K562 (cell line): ENCODE results near the gene SLCO2A1. TPM values are rescaled to one million over a fixed set of nuclear protein-coding genes. Genes with fewer than 3 reads are reported as not detected.
A peak's percentile ranks its signal among the peaks of the same experiment; 100 is the strongest.

Experiments
- ARID3B ChIP-seq: fragments of 250-450 bp; sonication (Bioruptor Pico); IDR thresholded peaks from 2 replicates; pipeline ENCODE4 v1.4.0; 2020; ENCODE audit warnings: borderline replicate concordance
- CEBPB ChIP-seq: fragments of 450-650 bp; IDR thresholded peaks from 2 replicates; pipeline ENCODE4 v1.6.1; 2016; ENCODE audit warnings: missing genetic modification characterization, missing compliant biosample characterization
- CREB1 ChIP-seq, 2 experiments: sonication (generic) in 1 of 2; formaldehyde crosslinking in 1 of 2; IDR thresholded peaks; 2 replicates each; pipeline versions ENCODE4 v1.6.1 to v1.8.0; 2012 to 2022; ENCODE audit warnings: inconsistent platforms in 1 of 2, mild to moderate bottlenecking in 1 of 2, missing genetic modification reagents in 1 of 2, moderate library complexity in 1 of 2
- DACH1 ChIP-seq: fragments of 450-650 bp; IDR thresholded peaks from 2 replicates; pipeline ENCODE4 v1.6.1; 2018; ENCODE audit not compliant: partially characterized antibody
- FOXJ3 ChIP-seq: sonication (generic); formaldehyde crosslinking; IDR thresholded peaks from 2 replicates; pipeline ENCODE4 v1.4.0; 2020; ENCODE audit warnings: mild to moderate bottlenecking, missing genetic modification reagents
- FOXK1 ChIP-seq: sonication (generic); formaldehyde crosslinking; IDR thresholded peaks from 2 replicates; pipeline ENCODE4 v1.8.0; 2022; ENCODE audit warnings: missing genetic modification reagents, mild to moderate bottlenecking, borderline replicate concordance
- FUS ChIP-seq: fragments of 200-400 bp; formaldehyde crosslinking; optimal IDR thresholded peaks from 2 replicates; pipeline ENCODE3; 2017; ENCODE audit warnings: low read depth, low read length
- HDAC2 ChIP-seq: fragments of 450-650 bp; IDR thresholded peaks from 2 replicates; pipeline ENCODE4 v1.6.1; 2016; ENCODE audit warnings: mild to moderate bottlenecking
- HNRNPLL ChIP-seq: fragments of 200-400 bp; formaldehyde crosslinking; IDR thresholded peaks from 2 replicates; pipeline ENCODE4 v1.6.1; 2017; ENCODE audit warnings: low read length, low read depth, mild to moderate bottlenecking; ENCODE audit not compliant: poor library complexity, severe bottlenecking
- HOXB6 ChIP-seq: fragments of 250-450 bp; sonication (Bioruptor Pico); IDR thresholded peaks from 2 replicates; pipeline ENCODE4 v1.5.1; 2022; ENCODE audit warnings: mild to moderate bottlenecking, borderline replicate concordance
- KHSRP ChIP-seq: fragments of 450-650 bp; IDR thresholded peaks from 2 replicates; pipeline ENCODE4 v1.6.1; 2017
- MYNN ChIP-seq, 2 experiments: sonication (generic); formaldehyde crosslinking in 1 of 2; IDR thresholded peaks; 2 replicates each; pipeline versions ENCODE4 v1.5.0 to v1.6.1; 2016 to 2020; ENCODE audit warnings: antibody characterized with exemption in 1 of 2, missing genetic modification reagents in 1 of 2
- NCOR1 ChIP-seq: fragments of 450-650 bp; IDR thresholded peaks from 2 replicates; pipeline ENCODE4 v1.6.1; 2016; ENCODE audit warnings: mild to moderate bottlenecking, moderate library complexity
- NR3C1 ChIP-seq: sonication (generic); formaldehyde crosslinking; IDR thresholded peaks from 2 replicates; pipeline ENCODE4 v1.8.1; 2022; ENCODE audit warnings: missing genetic modification reagents
- OTX1 ChIP-seq: fragments of 450-650 bp; formaldehyde crosslinking; IDR thresholded peaks from 2 replicates; pipeline ENCODE4 v1.4.0; 2022; ENCODE audit warnings: mild to moderate bottlenecking
- RAD21 ChIP-seq, 2 experiments: fragments of 250-450 bp in 1 of 2; fragments of 450-650 bp in 1 of 2; sonication (Bioruptor Pico) in 1 of 2; formaldehyde crosslinking in 1 of 2; IDR thresholded peaks in 1 of 2; conservative IDR thresholded peaks in 1 of 2; 2 replicates each; pipeline versions ENCODE4 v1.4.0 to v1.8.0; 2020 to 2022; ENCODE audit warnings: mild to moderate bottlenecking in 2 of 2, moderate library complexity in 1 of 2
- TBL1XR1 ChIP-seq, 2 experiments: IDR thresholded peaks; 2 replicates each; pipeline ENCODE4 v1.6.1; 2012; ENCODE audit warnings: improper control_type of control experiment in 2 of 2, low read length in 2 of 2, mild to moderate bottlenecking in 1 of 2
- TEAD1 ChIP-seq, 2 experiments: fragments of 450-650 bp in 1 of 2; sonication (generic) in 1 of 2; formaldehyde crosslinking; IDR thresholded peaks; 2 replicates each; pipeline versions ENCODE4 v1.4.0 to v1.8.0; 2020 to 2022; ENCODE audit warnings: mild to moderate bottlenecking in 2 of 2, missing genetic modification reagents in 1 of 2
- THRAP3 ChIP-seq: fragments of 450-650 bp; IDR thresholded peaks from 2 replicates; pipeline ENCODE4 v1.6.1; 2016; ENCODE audit warnings: mild to moderate bottlenecking, inconsistent platforms, borderline replicate concordance
- ZFPM2 ChIP-seq: fragments of 250-450 bp; sonication (Bioruptor Pico); IDR thresholded peaks from 2 replicates; pipeline ENCODE4 v1.5.1; 2022; ENCODE audit warnings: mild to moderate bottlenecking
- ZNF133 ChIP-seq: fragments of 250-450 bp; sonication (Bioruptor Pico); IDR thresholded peaks from 2 replicates; pipeline ENCODE4 v1.4.0; 2020; ENCODE audit warnings: mild to moderate bottlenecking
- ZNF146 ChIP-seq: IDR thresholded peaks from one replicate; pipeline ENCODE4 v1.6.1; 2018; ENCODE audit warnings: missing compliant biosample characterization; ENCODE audit not compliant: unreplicated experiment
- ZNF311 ChIP-seq: fragments of 250-450 bp; sonication (Bioruptor Pico); IDR thresholded peaks from 2 replicates; pipeline ENCODE4 v1.4.0; 2020; ENCODE audit warnings: mild to moderate bottlenecking, moderate library complexity
- ZNF41 ChIP-seq: fragments of 250-450 bp; sonication (Bioruptor Pico); conservative IDR thresholded peaks from 2 replicates; pipeline ENCODE4 v1.4.0; 2020; ENCODE audit warnings: mild to moderate bottlenecking
- ZNF695 ChIP-seq: fragments of 450-650 bp; formaldehyde crosslinking; IDR thresholded peaks from 2 replicates; pipeline ENCODE4 v1.4.0; 2020; ENCODE audit warnings: mild to moderate bottlenecking, moderate library complexity
- polyA plus RNA-seq, 8 experiments: library from polyadenylated mRNA; depleted of rRNA in 4 of 8; stranded (reverse) in 5 of 8; unstranded in 3 of 8; fragments of >200 nt; fragmentation: Nextera tagmentation in 2 of 8; fragmentation: Illumina TruSeq in 1 of 8; extraction: Ambion mirVana in 2 of 8; extraction: Trizol in 1 of 8; gene quantifications; 2 replicates each; pipeline versions ENCODE4 v1.2.1 to v1.2.3, GENCODE V29; 2011 to 2014; ENCODE audit warnings: inconsistent platforms in 1 of 8, missing spikeins in 1 of 8
- total RNA-seq, 7 experiments: library from RNA; depleted of rRNA in 6 of 7; stranded (reverse); fragments of >200 nt in 6 of 7; fragmentation: Illumina TruSeq in 2 of 7; extraction: Trizol in 2 of 7; gene quantifications; 2 replicates each; pipeline versions ENCODE4 v1.2.1 to v1.2.3, GENCODE V29; 2011 to 2021; ENCODE audit warnings: low replicate concordance in 1 of 7
- TF ChIP-seq, protein P1 (sequence below): fragments of 250-450 bp; sonication (Bioruptor Pico); IDR thresholded peaks from 2 replicates; pipeline ENCODE4 v1.5.0; 2021; ENCODE audit warnings: mild to moderate bottlenecking, borderline replicate concordance
- TF ChIP-seq, protein P2 (sequence below): sonication (generic); IDR thresholded peaks from 2 replicates; pipeline ENCODE4 v1.6.1; 2016

Gene SLCO2A1
- total and polyA plus RNA-seq, 9 of the 15 experiments (the other 6 are each of a cell fraction or from before 2014, with no cell fraction given): 0.16 to 1.0 TPM; not detected in 7

GRCh38 chr3:133943639-133944141, 86.0 kb downstream of the SLCO2A1 start (continued):
- TF ChIP-seq, protein P1, sequence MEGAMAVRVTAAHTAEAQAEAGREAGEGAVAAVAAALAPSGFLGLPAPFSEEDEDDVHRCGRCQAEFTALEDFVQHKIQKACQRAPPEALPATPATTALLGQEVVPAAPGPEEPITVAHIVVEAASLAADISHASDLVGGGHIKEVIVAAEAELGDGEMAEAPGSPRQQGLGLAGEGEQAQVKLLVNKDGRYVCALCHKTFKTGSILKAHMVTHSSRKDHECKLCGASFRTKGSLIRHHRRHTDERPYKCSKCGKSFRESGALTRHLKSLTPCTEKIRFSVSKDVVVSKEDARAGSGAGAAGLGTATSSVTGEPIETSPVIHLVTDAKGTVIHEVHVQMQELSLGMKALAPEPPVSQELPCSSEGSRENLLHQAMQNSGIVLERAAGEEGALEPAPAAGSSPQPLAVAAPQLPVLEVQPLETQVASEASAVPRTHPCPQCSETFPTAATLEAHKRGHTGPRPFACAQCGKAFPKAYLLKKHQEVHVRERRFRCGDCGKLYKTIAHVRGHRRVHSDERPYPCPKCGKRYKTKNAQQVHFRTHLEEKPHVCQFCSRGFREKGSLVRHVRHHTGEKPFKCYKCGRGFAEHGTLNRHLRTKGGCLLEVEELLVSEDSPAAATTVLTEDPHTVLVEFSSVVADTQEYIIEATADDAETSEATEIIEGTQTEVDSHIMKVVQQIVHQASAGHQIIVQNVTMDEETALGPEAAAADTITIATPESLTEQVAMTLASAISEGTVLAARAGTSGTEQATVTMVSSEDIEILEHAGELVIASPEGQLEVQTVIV (CRISPR knock-in tag): no peak
- no peak for TF ChIP-seq TEAD1 (CRISPR knock-in tag; IDR thresholded peaks at IDR 0.05)
- TF ChIP-seq DACH1: no peak
- TF ChIP-seq HDAC2: peak; percentile 69
- TF ChIP-seq ZNF133 (CRISPR knock-in tag): no peak
- no peak for TF ChIP-seq ARID3B (CRISPR knock-in tag)
- TF ChIP-seq FOXJ3 (CRISPR knock-in tag): no peak
- TF ChIP-seq ZNF311 (CRISPR knock-in tag): no peak
- TF ChIP-seq FOXK1 (CRISPR knock-in tag): no peak
- TF ChIP-seq OTX1 (CRISPR knock-in tag): no peak
- no peak for TF ChIP-seq ZNF41
- no peak for TF ChIP-seq ZFPM2 (CRISPR knock-in tag)
- TF ChIP-seq MYNN (IDR thresholded peaks at IDR 0.05): no peak
- TF ChIP-seq MYNN (CRISPR knock-in tag; IDR thresholded peaks at IDR 0.05): no peak
- no peak for TF ChIP-seq FUS
- peak in 1 of 2 experiments; percentile 56; a peak in 2 of 4 replicates for TF ChIP-seq TBL1XR1 (IDR thresholded peaks at IDR 0.05; ENCODE audit: low read length in 2 of 2)
- no peak for TF ChIP-seq HOXB6 (CRISPR knock-in tag)
- no peak for TF ChIP-seq KHSRP
- no peak for TF ChIP-seq NR3C1 (CRISPR knock-in tag)
- TF ChIP-seq RAD21 (CRISPR knock-in tag; conservative IDR thresholded peaks at IDR 0.05 in 1 of 2, IDR thresholded peaks at IDR 0.05 in 1 of 2): no peak
- TF ChIP-seq ZNF146 (CRISPR knock-in tag): no peak
- no peak; the same call in 1 of the 2 replicates for TF ChIP-seq NCOR1
- no peak for TF ChIP-seq HNRNPLL
- TF ChIP-seq CEBPB (tag): no peak
- no peak for TF ChIP-seq THRAP3
- no peak for TF ChIP-seq CREB1 (IDR thresholded peaks at IDR 0.05)
- TF ChIP-seq CREB1 (CRISPR knock-in tag; IDR thresholded peaks at IDR 0.05): no peak
- no peak for TF ChIP-seq ZNF695 (CRISPR knock-in tag)
- TF ChIP-seq, protein P2, sequence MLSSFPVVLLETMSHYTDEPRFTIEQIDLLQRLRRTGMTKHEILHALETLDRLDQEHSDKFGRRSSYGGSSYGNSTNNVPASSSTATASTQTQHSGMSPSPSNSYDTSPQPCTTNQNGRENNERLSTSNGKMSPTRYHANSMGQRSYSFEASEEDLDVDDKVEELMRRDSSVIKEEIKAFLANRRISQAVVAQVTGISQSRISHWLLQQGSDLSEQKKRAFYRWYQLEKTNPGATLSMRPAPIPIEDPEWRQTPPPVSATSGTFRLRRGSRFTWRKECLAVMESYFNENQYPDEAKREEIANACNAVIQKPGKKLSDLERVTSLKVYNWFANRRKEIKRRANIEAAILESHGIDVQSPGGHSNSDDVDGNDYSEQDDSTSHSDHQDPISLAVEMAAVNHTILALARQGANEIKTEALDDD: no peak
